Measurements from ENCODE around the gene CBX4. TPM values are rescaled to one million over a fixed set of nuclear protein-coding genes. Genes with fewer than 3 reads are reported as not detected.
A peak's percentile ranks its signal among the peaks of the same experiment; 100 is the strongest.

CBX4 gene
- total and polyA plus RNA-seq, 2 of the 13 experiments (the other 11 are each of a cell fraction or from before 2014, with no cell fraction given), result 25.8 to 50.8 TPM

GRCh38 chr17:79839356-79840268 is at the start of gene CBX4 (continued):
- peak; percentile 97; the same call in 1 of the 2 replicates for TF ChIP-seq KDM1A (CRISPR knock-in tag; IDR thresholded peaks at IDR 0.05)
- TF ChIP-seq, protein P1, sequence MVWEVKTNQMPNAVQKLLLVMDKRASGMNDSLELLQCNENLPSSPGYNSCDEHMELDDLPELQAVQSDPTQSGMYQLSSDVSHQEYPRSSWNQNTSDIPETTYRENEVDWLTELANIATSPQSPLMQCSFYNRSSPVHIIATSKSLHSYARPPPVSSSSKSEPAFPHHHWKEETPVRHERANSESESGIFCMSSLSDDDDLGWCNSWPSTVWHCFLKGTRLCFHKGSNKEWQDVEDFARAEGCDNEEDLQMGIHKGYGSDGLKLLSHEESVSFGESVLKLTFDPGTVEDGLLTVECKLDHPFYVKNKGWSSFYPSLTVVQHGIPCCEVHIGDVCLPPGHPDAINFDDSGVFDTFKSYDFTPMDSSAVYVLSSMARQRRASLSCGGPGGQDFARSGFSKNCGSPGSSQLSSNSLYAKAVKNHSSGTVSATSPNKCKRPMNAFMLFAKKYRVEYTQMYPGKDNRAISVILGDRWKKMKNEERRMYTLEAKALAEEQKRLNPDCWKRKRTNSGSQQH (CRISPR knock-in tag; IDR thresholded peaks at IDR 0.05; ENCODE audit: low read depth), result no peak; the same call in 1 of the 2 replicates
- TF ChIP-seq, protein P2, sequence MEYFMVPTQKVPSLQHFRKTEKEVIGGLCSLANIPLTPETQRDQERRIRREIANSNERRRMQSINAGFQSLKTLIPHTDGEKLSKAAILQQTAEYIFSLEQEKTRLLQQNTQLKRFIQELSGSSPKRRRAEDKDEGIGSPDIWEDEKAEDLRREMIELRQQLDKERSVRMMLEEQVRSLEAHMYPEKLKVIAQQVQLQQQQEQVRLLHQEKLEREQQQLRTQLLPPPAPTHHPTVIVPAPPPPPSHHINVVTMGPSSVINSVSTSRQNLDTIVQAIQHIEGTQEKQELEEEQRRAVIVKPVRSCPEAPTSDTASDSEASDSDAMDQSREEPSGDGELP (IDR thresholded peaks at IDR 0.05; ENCODE audit: borderline replicate concordance, low read depth), result peak; percentile 26; the same call in 1 of the 2 replicates
- TF ChIP-seq MXI1 (IDR thresholded peaks at IDR 0.05; ENCODE audit: borderline replicate concordance, low read depth, low read length), result peak; percentile 38; the same call in 1 of the 3 replicates
- TF ChIP-seq ELF1 (CRISPR knock-in tag; IDR thresholded peaks at IDR 0.05), result 0 out of 2 replicates have a peak, but pooled peaks have one; percentile 8
- TF ChIP-seq CREM (IDR thresholded peaks at IDR 0.05), result peak; percentile 10; the same call in 1 of the 2 replicates
- TF ChIP-seq CREM (CRISPR knock-in tag; IDR thresholded peaks at IDR 0.05), result no peak
- peak; percentile 49; the same call in 1 of the 2 replicates for TF ChIP-seq ZMYM4 (CRISPR knock-in tag; IDR thresholded peaks at IDR 0.05)
- peak; percentile 52; the same call in 1 of the 2 replicates for TF ChIP-seq ZNF747 (CRISPR knock-in tag; IDR thresholded peaks at IDR 0.05; ENCODE audit: borderline replicate concordance)
- TF ChIP-seq, protein P3, sequence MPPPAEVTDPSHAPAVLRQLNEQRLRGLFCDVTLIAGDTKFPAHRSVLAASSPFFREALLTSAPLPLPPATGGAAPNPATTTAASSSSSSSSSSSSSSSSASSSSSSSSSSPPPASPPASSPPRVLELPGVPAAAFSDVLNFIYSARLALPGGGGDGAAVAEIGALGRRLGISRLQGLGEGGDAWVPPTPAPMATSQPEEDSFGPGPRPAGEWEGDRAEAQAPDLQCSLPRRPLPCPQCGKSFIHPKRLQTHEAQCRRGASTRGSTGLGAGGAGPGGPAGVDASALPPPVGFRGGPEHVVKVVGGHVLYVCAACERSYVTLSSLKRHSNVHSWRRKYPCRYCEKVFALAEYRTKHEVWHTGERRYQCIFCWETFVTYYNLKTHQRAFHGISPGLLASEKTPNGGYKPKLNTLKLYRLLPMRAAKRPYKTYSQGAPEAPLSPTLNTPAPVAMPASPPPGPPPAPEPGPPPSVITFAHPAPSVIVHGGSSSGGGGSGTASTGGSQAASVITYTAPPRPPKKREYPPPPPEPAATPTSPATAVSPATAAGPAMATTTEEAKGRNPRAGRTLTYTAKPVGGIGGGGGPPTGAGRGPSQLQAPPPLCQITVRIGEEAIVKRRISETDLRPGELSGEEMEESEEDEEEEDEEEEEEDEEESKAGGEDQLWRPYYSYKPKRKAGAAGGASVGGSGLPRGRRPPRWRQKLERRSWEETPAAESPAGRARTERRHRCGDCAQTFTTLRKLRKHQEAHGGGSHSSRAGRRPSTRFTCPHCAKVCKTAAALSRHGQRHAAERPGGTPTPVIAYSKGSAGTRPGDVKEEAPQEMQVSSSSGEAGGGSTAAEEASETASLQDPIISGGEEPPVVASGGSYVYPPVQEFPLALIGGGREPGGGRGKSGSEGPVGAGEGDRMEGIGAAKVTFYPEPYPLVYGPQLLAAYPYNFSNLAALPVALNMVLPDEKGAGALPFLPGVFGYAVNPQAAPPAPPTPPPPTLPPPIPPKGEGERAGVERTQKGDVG (CRISPR knock-in tag; IDR thresholded peaks at IDR 0.05; ENCODE audit: borderline replicate concordance), result peak; percentile 87
- TF ChIP-seq, protein P4, sequence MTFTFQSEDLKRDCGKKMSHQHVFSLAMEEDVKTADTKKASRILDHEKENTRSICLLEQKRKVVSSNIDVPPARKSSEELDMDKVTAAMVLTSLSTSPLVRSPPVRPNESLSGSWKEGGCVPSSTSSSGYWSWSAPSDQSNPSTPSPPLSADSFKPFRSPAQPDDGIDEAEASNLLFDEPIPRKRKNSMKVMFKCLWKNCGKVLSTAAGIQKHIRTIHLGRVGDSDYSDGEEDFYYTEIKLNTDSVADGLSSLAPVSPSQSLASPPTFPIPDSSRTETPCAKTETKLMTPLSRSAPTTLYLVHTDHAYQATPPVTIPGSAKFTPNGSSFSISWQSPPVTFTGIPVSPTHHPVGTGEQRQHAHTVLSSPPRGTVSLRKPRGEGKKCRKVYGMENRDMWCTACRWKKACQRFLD (CRISPR knock-in tag; IDR thresholded peaks at IDR 0.05; ENCODE audit: borderline replicate concordance), result peak; percentile 31; the same call in 1 of the 2 replicates
- 0 out of 2 replicates have a peak, but pooled peaks have one; percentile 45 for TF ChIP-seq ZNF615 (CRISPR knock-in tag; IDR thresholded peaks at IDR 0.05; ENCODE audit: borderline replicate concordance)
- TF ChIP-seq KDM5B (CRISPR knock-in tag; IDR thresholded peaks at IDR 0.05; ENCODE audit: borderline replicate concordance), result peak; percentile 84; the same call in 1 of the 2 replicates
- TF ChIP-seq, protein P5, sequence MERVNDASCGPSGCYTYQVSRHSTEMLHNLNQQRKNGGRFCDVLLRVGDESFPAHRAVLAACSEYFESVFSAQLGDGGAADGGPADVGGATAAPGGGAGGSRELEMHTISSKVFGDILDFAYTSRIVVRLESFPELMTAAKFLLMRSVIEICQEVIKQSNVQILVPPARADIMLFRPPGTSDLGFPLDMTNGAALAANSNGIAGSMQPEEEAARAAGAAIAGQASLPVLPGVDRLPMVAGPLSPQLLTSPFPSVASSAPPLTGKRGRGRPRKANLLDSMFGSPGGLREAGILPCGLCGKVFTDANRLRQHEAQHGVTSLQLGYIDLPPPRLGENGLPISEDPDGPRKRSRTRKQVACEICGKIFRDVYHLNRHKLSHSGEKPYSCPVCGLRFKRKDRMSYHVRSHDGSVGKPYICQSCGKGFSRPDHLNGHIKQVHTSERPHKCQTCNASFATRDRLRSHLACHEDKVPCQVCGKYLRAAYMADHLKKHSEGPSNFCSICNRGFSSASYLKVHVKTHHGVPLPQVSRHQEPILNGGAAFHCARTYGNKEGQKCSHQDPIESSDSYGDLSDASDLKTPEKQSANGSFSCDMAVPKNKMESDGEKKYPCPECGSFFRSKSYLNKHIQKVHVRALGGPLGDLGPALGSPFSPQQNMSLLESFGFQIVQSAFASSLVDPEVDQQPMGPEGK (CRISPR knock-in tag; IDR thresholded peaks at IDR 0.05), result peak; percentile 98
- TF ChIP-seq FOXA1 (IDR thresholded peaks at IDR 0.05), result no peak
- no peak for TF ChIP-seq FOXA1 (CRISPR knock-in tag; IDR thresholded peaks at IDR 0.05)
- TF ChIP-seq LBX2 (CRISPR knock-in tag; IDR thresholded peaks at IDR 0.05; ENCODE audit: borderline replicate concordance), result no peak
- TF ChIP-seq NFYC (CRISPR knock-in tag; IDR thresholded peaks at IDR 0.05), result peak; percentile 5; the same call in 1 of the 2 replicates
